ENCODE results near the gene RAD51B.

- TF ChIP-seq EZH2phosphoT487 (IDR thresholded peaks at IDR 0.05; ENCODE audit: borderline replicate concordance, low read length) (no peak), EZH2 (IDR thresholded peaks at IDR 0.05; ENCODE audit: low read length, unreplicated experiment) (no peak), CTCF (conservative IDR thresholded peaks at IDR 0.05; ENCODE audit: low read depth, low read length) (no peak)
Measured at GRCh38 chr14:68479247-68479646, 659.7 kb downstream of the RAD51B start.

Data from PC-3 (cell line).